Type B pancreatic cell (in vitro differentiated cells): ENCODE results near the gene GJA4. TPM values are rescaled to one million over a fixed set of nuclear protein-coding genes. Genes with fewer than 3 reads are reported as not detected.

Experiments
- DNase-seq: peaks from one replicate; pipeline ENCODE4 v3.0.0; 2021; ENCODE audit warnings: mixed read lengths; ENCODE audit not compliant: unreplicated experiment; ENCODE audit errors: extremely low spot score
- H3K27ac Mint-ChIP-seq: 2 replicates; pipeline ENCODE4 v1.8.0; 2021; ENCODE audit warnings: mild to moderate bottlenecking, mixed read lengths
- H3K27me3 Mint-ChIP-seq: 2 replicates; pipeline ENCODE4 v1.8.0; 2021; ENCODE audit warnings: mixed read lengths
- H3K36me3 Mint-ChIP-seq: 2 replicates; pipeline ENCODE4 v1.8.0; 2021; ENCODE audit warnings: mixed read lengths
- H3K4me1 Mint-ChIP-seq: one replicate; pipeline ENCODE4 v1.8.0; 2021; ENCODE audit warnings: mixed read lengths; ENCODE audit not compliant: unreplicated experiment
- H3K4me3 Mint-ChIP-seq: 2 replicates; pipeline ENCODE4 v1.8.0; 2021; ENCODE audit warnings: mild to moderate bottlenecking, mixed read lengths
- H3K9me3 Mint-ChIP-seq: 2 replicates; pipeline ENCODE4 v1.8.0; 2021; ENCODE audit warnings: mixed read lengths
- CTCF ChIP-seq: fragments of 200-600 bp; sonication (generic); conservative IDR thresholded peaks from 2 replicates; pipeline ENCODE4 v1.5.0; 2021; ENCODE audit warnings: antibody characterized with exemption, mild to moderate bottlenecking
- total RNA-seq: library from RNA; stranded (reverse); gene quantifications from 2 replicates; pipeline ENCODE4 v1.2.1, GENCODE V29; 2021; ENCODE audit warnings: low replicate concordance

Gene GJA4
- total RNA-seq, 1 donor from 2014 or later = 0.87 TPM

- no peaks in the 10 kb centered on the region for H3K36me3 Mint-ChIP-seq
- H3K4me3 Mint-ChIP-seq = peak overlapping the region; percentile 6
- peak overlapping the region; percentile 67 for H3K27ac Mint-ChIP-seq
These were observed 6.1 kb upstream of the GJA4 start for GRCh38 chr1:34786521-34787325.

GRCh38 chr1:34787461-34788420 is 5.1 kb upstream of the GJA4 start:
- Mint-ChIP-seq H3K4me1 (no peaks in the 10 kb centered on the region), H3K27ac (peak overlapping the region; percentile 0), H3K36me3 (no peaks in the 10 kb centered on the region)

More at GRCh38 chr1:34786521-34787325, 6.1 kb upstream of the GJA4 start:
- peak; percentile 93 for TF ChIP-seq CTCF
- no peaks in the 10 kb centered on the region for H3K9me3 Mint-ChIP-seq
- peak; percentile 67 for DNase-seq
- H3K27me3 Mint-ChIP-seq = peaks cover 69% of the 10 kb centered on the region
- H3K4me1 Mint-ChIP-seq = no peaks in the 10 kb centered on the region

GRCh38 chr1:34790985-34791384 is 1.8 kb upstream of the GJA4 start:
- Mint-ChIP-seq H3K27me3 (peaks cover 72% of the 10 kb centered on the region), H3K9me3 (no peaks in the 10 kb centered on the region), H3K4me3 (no peak overlapping the region), H3K27ac (no peak overlapping the region), H3K36me3 (no peaks in the 10 kb centered on the region), H3K4me1 (no peaks in the 10 kb centered on the region)
- no peak for TF ChIP-seq CTCF
- peak; percentile 48 for DNase-seq

More at GRCh38 chr1:34787461-34788420, 5.1 kb upstream of the GJA4 start:
- peak; percentile 54 for TF ChIP-seq CTCF
- peaks cover 69% of the 10 kb centered on the region for H3K27me3 Mint-ChIP-seq
- no peak overlapping the region for H3K4me3 Mint-ChIP-seq
- no peaks in the 10 kb centered on the region for H3K9me3 Mint-ChIP-seq
- peak; percentile 50 for DNase-seq

- Mint-ChIP-seq H3K36me3 (no peaks in the 10 kb centered on the region), H3K4me3 (peak overlapping the region; percentile 25), H3K4me1 (no peaks in the 10 kb centered on the region), H3K27me3 (peaks cover 76% of the 10 kb centered on the region), H3K27ac (no peak overlapping the region), H3K9me3 (no peaks in the 10 kb centered on the region)
- peak; percentile 58 for DNase-seq
- no peak for TF ChIP-seq CTCF
These were observed 375 bp upstream of the GJA4 start for GRCh38 chr1:34792424-34792823.

- H3K27ac Mint-ChIP-seq = no peak overlapping the region
These were observed 1.4 kb downstream of the GJA4 start for GRCh38 chr1:34794001-34794789.

More at GRCh38 chr1:34794001-34794789, 1.4 kb downstream of the GJA4 start:
- no peak for TF ChIP-seq CTCF
- no peaks in the 10 kb centered on the region for H3K9me3 Mint-ChIP-seq
- no peak overlapping the region for H3K4me3 Mint-ChIP-seq
- no peaks in the 10 kb centered on the region for H3K36me3 Mint-ChIP-seq
- no peaks in the 10 kb centered on the region for H3K4me1 Mint-ChIP-seq
- H3K27me3 Mint-ChIP-seq = peaks cover 74% of the 10 kb centered on the region
- DNase-seq = peak; percentile 67
